Astrocyte (in vitro differentiated cells and primary cell): ENCODE results near the gene POLR2J.

Experiments used
- EZH2 ChIP-seq: IDR thresholded peaks from 2 replicates; pipeline ENCODE4 v1.6.1; 2012; ENCODE audit warnings: mild to moderate bottlenecking, low read length, inconsistent platforms; ENCODE audit not compliant: insufficient read depth
- TF ChIP-seq, protein P1 (sequence below): IDR thresholded peaks from 2 replicates; pipeline ENCODE4 v1.5.1; 2011; ENCODE audit warnings: low read depth, mild to moderate bottlenecking, inconsistent platforms, low read length, moderate library complexity; ENCODE audit not compliant: insufficient read depth

DNA sequence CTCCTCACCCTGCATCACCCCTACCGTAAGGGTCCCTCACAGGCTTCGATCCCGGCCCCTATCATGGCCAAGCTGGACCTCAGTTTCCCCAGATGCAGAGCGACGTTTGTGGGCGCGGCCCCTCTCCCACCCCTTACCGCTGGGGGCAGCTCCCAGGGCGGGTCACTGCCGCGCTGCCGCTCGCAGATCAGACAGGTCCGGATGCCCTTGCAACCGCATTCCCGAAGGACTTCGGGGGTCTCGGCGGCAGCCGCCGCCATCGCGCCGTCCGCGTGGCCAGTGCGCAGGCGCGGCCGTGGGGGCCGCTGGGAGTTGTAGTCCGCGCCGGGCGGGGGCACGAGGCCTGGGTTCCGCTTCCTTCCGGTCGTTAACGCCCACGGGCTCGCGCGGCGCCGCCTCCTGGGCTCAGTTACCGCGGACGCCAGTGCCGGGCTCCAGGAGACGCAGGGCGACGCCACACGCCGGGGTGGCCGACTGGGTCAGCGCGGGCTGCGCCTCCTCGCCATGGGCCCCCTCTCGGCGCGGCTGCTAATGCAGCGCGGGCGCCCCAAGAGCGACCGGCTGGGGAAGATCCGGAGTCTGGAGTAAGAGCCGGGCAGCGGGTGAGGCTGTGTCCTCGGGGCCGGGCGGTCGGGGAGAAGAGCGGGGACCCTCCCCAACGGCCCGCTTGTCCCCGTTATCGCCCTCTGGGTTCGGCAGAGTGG, 14.0 kb downstream of the POLR2J start, which contains the start of the genes ALKBH4 and LRWD1:
- TF ChIP-seq, protein P1, sequence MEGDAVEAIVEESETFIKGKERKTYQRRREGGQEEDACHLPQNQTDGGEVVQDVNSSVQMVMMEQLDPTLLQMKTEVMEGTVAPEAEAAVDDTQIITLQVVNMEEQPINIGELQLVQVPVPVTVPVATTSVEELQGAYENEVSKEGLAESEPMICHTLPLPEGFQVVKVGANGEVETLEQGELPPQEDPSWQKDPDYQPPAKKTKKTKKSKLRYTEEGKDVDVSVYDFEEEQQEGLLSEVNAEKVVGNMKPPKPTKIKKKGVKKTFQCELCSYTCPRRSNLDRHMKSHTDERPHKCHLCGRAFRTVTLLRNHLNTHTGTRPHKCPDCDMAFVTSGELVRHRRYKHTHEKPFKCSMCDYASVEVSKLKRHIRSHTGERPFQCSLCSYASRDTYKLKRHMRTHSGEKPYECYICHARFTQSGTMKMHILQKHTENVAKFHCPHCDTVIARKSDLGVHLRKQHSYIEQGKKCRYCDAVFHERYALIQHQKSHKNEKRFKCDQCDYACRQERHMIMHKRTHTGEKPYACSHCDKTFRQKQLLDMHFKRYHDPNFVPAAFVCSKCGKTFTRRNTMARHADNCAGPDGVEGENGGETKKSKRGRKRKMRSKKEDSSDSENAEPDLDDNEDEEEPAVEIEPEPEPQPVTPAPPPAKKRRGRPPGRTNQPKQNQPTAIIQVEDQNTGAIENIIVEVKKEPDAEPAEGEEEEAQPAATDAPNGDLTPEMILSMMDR: no peak
- TF ChIP-seq EZH2: no peak
